Left cardiac atrium (tissue), 4 donors: ENCODE results near the gene AGK. TPM values are rescaled to one million over a fixed set of nuclear protein-coding genes. Genes with fewer than 3 reads are reported as not detected.

Experiments
- ATAC-seq, 2 donors: fragments of 200-7000 bp; cut with Tn5 transposase; one replicate each; pipeline ENCODE4 v1.9.1; 2020; ENCODE audit warnings: mild to moderate bottlenecking in 2 of 2, moderate library complexity in 2 of 2
- DNase-seq: peaks from one replicate; pipeline ENCODE4 v3.0.0-alpha.2; 2020
- intact Hi-C, 2 donors: fragments of 100-400 bp; cut with DNase I; formaldehyde crosslinking; loops; one replicate each; pipeline versions ENCODE4 v1.14.1 to v1.15.1; 2022 to 2023
- long read RNA-seq: library from polyadenylated mRNA; unstranded; transcript quantifications from one replicate; pipeline ENCODE4 v2.0.0, GENCODE V29; 2021
- total RNA-seq, 2 donors: library from RNA; stranded (reverse); fragmentation: NEBNext Ultra II Directional; extraction: Animal tissue kit (Norgen Biotek cat#: 25700); gene quantifications; one replicate each; pipeline ENCODE4 v1.2.1, GENCODE V29; 2021
- donor health status: DM: no; HTN: yes; CAD: no.
- donor health status: DM: no; HTN: yes; CAD: no; lungs with severe emphysema.
- donor health status: DM: yes; HTN: yes; CAD: no.
- donor health status: Dilated cardiomyopathy.

Gene AGK
- total RNA-seq, result 10 to 100 TPM; 28.9 to 37.8 TPM
- long read RNA-seq, transcript AGK-201 (16 exons, 3,849 nt), result major isoform, 15 of 31 reads
- long read RNA-seq, partial matches to known transcripts, result 13 of 31 reads
- long read RNA-seq, other reads (novel, unspliced or antisense), result 2 of 31 reads

- intact Hi-C loops, result no loop called here
Observed at GRCh38 chr7:141551094-141551781, at the start of gene AGK. Gene AGK, plus strand, starts transcription at chr7:141551410. Its CDS starts 4,057 bp downstream, at chr7:141555467.

GRCh38 chr7:141501451-141501850 is 49.8 kb upstream of the AGK start:
- no peak for DNase-seq
- intact Hi-C loops, result no loop called here
- no peak for ATAC-seq

More at GRCh38 chr7:141551094-141551781, at the start of gene AGK:
- ATAC-seq (peak; percentile 96 to 98), DNase-seq (peak; percentile 77)

GRCh38 chr7:141511316-141511675 is 39.9 kb upstream of the AGK start:
- DNase-seq (no peak), ATAC-seq (peak in 1 of 2 donors; percentile 29)
- intact Hi-C loops, result no loop called here

- intact Hi-C loops, result no loop called here
- ATAC-seq, result peak; percentile 74 to 79
- DNase-seq, result peak; percentile 29
Observed at GRCh38 chr7:141511676-141512396, 39.4 kb upstream of the AGK start.

GRCh38 chr7:141512597-141512996 is 38.6 kb upstream of the AGK start:
- intact Hi-C loops, result no loop called here
- DNase-seq (no peak), ATAC-seq (no peak)

GRCh38 chr7:141513720-141514119 is 37.5 kb upstream of the AGK start:
- intact Hi-C loops, result no loop called here
- no peak for DNase-seq
- ATAC-seq, result no peak

GRCh38 chr7:141515941-141516340 is 35.3 kb upstream of the AGK start:
- intact Hi-C loops, result no loop called here
- ATAC-seq (no peak), DNase-seq (no peak)

GRCh38 chr7:141519623-141520022 is 31.6 kb upstream of the AGK start:
- ATAC-seq (no peak), DNase-seq (no peak)
- intact Hi-C loops, result no loop called here

GRCh38 chr7:141522657-141523342 is 28.4 kb upstream of the AGK start:
- DNase-seq (no peak), ATAC-seq (no peak)
- intact Hi-C loops, result no loop called here

GRCh38 chr7:141525973-141526514 is 25.2 kb upstream of the AGK start:
- ATAC-seq (no peak), DNase-seq (no peak)
- intact Hi-C loops, result no loop called here

GRCh38 chr7:141527076-141527475 is 24.1 kb upstream of the AGK start:
- intact Hi-C loops, result no loop called here
- ATAC-seq, result no peak
- DNase-seq, result no peak

- ATAC-seq, result no peak
- intact Hi-C loops, result no loop called here
- no peak for DNase-seq
Observed at GRCh38 chr7:141528399-141528798, 22.8 kb upstream of the AGK start.

- ATAC-seq (peak; percentile 84 to 88), DNase-seq (peak; percentile 58)
- intact Hi-C loops, result loop anchor here in 1 of 2 donors (2.0 kb wide), 1 partner anchor 261 kb away; no protein-coding TSS in a partner anchor
Observed at GRCh38 chr7:141533149-141533949, 17.9 kb upstream of the AGK start.

- ATAC-seq (peak; percentile 66 to 77), DNase-seq (no peak)
- intact Hi-C loops, result no loop called here
Observed at GRCh38 chr7:141534757-141535737, 16.2 kb upstream of the AGK start.

- intact Hi-C loops, result no loop called here
- no peak for DNase-seq
- no peak for ATAC-seq
Observed at GRCh38 chr7:141537906-141538305, 13.3 kb upstream of the AGK start.

- intact Hi-C loops, result loop anchor here (5.0 to 10.0 kb wide), 3 partner anchors 93 to 617 kb away; partner anchors contain the start of gene BRAF (in 1 of the 2)
- no peak for DNase-seq
- peak in 1 of 2 donors; percentile 31 for ATAC-seq
Observed at GRCh38 chr7:141541375-141541774, 9.8 kb upstream of the AGK start.

GRCh38 chr7:141544831-141545230 is 6.4 kb upstream of the AGK start:
- intact Hi-C loops, result loop anchor here (5.0 to 10.0 kb wide), 3 partner anchors 90 to 620 kb away; partner anchors contain the start of gene BRAF (in 1 of the 2)
- ATAC-seq, result no peak
- DNase-seq, result no peak
